Fibroblast of upper back skin (primary cell): ENCODE data around the gene VIT.
"Not testable (repeated sequence)": the region's sequence is repeated elsewhere in the genome, so short reads cannot be mapped to it uniquely, and the experiment has no call there.

Source experiments
- DNase-seq: peaks from one replicate; pipeline ENCODE4 v3.0.0-alpha.2; 2013

Gene VIT

DNA sequence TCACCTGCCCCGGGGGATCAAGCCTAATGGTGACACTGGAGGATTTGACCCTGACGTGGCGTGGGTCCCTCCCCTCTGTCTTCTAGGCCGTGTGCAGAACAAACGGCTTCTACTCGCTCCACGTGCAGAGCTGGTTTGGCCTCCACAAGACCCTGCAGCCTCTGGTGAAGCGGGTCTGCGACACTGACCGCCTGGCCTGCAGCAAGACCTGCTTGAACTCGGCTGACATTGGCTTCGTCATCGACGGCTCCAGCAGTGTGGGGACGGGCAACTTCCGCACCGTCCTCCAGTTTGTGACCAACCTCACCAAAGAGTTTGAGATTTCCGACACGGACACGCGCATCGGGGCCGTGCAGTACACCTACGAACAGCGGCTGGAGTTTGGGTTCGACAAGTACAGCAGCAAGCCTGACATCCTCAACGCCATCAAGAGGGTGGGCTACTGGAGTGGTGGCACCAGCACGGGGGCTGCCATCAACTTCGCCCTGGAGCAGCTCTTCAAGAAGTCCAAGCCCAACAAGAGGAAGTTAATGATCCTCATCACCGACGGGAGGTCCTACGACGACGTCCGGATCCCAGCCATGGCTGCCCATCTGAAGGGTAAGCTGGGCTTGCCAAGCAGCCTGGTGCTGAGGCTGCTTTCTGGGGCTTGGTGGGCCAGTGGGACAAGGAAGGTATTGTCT is 112.0 kb downstream of the VIT start:
- no peak for DNase-seq

DNA sequence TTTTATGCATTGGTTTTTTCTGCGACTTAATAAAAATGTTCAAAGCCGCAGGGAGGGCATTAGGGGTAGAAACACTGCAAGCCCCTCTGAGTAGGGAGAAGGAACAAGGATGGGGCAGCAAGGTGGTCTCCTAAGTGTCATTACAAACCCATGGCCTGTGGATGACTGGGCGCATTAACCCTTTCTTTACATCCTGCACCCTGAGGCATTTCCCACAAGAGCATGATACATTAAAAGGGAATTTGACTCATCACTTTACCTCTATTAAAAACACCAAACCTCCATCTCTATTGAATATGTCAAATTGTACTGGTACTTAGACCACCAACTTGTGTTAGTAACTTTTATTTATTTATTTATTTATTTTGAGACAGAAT is 112.5 kb downstream of the VIT start:
- no peak for DNase-seq

DNA sequence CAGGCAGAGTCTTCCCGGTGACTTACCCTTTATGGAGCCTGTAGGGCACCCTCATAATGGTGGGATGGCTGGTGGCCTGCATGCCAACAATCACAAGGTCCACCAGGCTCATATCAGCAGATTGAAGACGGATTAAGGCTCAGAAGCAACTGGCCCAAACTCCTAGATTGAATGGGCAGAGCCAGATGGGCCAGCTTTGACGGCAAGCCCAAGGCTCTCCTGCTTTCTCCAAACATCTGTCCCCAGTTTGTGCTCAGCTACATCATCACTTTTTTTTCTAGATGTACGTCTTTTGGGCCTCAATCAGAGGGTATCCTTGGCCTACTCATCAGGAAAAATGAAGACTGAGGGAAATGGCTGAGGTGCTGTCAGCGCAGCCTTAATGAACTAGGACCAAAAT is 114.6 kb downstream of the VIT start:
- DNase-seq = no peak

DNA sequence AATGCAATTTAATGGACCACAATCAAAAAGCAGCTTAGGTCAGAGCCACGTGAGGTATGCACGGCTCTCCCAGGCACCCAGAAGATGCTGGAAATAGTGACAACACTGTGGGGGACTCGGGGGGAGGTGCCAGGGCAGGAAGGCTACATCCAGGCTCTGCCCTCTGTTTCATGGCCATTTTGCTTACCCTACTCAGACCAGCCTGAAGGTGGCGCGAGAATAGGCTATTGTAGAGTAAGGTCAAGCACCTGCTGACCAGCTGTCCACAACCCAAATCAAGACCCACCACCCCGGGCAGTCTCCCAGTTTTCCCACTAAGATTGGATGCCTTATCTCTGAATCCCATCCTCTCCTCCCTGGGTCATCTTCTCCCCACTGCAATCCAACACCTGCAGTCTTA is 115.7 kb downstream of the VIT start:
- DNase-seq = no peak

DNA sequence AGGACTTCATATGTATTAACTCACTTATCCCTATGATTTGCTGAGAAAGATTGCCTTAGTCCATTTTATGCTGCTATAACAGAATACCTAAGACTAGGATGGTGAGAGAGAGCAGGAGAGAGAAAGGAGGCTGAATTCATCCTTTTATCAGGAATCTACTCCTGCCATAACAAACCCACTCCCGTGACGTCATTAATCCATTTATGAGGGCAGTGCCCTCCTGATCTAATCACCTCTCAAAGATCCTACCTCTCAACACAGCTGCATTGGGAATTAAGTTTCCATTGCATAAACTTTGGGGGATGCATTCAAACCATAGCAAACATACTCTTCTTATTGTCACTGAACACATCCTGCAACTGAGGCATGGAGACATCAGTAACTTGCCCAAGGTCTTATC is 122.0 kb downstream of the VIT start:
- DNase-seq = no peak

DNA sequence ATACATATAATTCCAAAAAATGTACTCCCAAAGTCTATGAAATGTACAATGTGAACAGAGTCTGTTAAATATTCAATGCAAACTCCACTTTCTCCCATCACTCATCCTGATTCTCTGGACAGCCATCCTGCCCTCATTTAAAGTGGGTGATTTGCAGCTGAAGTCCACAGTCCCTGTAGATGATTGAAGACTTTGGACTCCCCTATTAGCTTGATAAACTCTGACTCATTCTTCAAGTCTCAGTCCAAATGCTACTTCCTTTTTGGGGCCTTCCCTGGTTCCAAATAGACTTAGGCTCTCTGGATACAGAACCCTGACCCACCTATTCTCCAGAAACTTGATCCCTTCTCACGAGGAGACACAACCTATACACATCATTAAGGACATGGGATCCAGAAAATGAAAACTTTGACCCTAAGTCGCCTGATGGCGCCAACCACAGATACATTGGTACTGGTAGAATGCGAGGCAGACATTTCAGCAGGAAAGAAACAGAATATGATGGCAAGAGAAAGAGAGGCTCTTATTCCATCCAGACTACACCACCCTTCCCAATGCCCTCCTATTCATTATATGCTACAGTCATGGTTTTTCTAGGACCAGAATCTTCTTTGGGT is 122.7 kb downstream of the VIT start:
- DNase-seq = no peak

DNA sequence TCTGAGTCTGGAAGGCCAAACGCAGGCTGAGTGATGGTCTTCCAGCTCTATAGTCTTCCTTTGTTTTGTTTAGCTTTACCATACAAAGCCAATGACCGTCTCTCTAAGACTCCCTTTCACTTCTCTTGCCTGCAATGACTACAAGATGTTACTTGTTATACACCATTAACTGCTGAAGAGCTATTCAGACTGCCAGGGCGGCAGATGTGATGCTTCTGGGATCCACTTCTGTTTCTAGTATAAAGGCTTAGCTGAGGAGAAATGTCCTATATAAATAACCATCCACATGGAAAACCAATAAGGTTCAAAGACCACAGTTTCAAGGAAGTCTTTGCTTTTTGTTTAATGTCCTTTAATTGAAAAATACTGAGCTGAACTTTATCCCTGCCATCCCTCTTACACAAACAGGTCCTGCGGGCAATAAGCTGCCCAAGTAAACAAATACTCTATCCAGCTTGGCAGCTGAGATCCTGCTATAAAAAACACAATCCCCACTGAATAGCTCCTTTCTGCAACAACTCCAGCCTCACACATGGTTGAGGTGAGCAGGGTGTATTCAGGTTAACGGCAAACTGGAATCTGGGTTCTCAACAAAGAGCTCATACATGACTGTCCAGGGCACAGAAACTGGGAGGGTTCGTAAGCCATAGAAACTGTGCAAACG is 124.6 kb downstream of the VIT start:
- DNase-seq = no peak

DNA sequence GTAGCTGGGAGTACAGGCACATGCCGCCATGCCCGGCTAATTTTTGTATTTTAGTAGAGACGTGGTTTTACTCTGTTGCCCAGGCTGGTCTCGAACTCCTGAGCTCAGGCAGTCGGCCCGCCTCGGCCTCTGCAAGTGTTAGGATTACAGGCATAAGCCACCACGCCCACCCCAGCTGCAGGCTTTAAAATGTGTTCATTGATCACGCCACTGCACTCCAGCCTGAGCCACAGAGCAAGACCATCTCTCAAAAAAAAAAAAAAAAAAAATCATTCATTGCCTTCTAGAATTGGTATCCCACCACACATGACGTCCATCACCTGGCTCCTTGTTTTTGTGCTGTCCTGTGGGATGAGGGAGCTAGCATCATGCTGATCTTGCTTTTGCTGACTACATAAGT is 127.4 kb downstream of the VIT start:
- no peak for DNase-seq

DNA sequence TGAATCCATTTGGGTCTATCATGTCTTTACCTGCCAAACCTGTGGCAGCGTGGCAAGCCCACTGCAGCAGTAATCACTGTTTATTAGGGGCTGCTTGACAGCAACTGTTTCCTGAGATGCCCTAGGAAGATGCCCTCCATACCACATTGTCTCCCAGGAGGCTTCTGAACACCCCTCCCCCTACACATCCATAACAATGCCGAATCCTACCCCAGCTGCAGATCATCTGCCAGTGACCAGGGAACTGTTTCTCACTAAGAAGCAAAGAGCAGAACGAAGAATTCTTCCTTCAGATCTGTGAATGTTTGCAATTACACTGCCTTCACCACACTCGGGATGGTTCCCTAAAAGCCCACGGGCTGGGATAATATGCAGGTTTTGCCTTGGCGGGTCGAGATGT is 127.8 kb downstream of the VIT start:
- DNase-seq = no peak

DNA sequence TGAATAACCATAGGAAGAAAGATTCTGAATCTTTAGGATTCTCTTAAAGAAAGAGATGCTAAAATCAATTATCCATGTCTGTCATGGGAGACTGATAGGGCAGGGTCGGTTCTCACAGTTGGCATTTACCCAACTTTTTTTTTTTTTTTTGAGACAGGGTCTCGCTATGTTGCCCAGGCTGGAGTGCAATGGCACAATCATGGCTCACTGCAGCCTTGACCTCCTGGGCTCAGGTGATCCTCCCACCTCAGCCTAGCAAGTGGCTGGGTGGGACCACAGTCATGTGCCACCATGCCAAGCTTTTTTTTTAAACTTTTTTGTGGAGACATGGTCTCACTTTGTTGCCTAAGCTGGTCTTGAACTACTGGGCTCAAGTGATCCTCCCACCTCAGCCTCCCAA is 128.2 kb downstream of the VIT start:
- not testable (repeated sequence) for DNase-seq

DNA sequence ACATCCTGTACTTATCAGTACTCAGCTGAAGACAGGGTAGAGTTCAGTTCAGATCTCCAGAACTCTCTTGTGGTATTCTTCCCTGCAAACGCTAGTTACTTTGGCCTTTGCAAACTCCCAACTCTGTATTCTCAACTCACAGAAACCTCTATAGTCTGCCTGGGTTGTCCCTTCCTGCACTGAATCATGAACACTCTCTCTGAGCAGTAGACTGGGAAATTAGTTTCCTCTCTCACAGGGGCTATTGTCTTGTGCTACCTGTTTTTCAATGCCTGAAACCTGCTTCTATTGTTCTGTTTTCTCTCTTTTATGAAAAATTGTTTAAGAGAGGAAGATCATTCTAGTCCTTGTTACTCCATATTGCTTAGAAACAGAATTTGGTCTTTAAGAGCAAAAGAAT is 134.7 kb downstream of the VIT start:
- DNase-seq = no peak

DNA sequence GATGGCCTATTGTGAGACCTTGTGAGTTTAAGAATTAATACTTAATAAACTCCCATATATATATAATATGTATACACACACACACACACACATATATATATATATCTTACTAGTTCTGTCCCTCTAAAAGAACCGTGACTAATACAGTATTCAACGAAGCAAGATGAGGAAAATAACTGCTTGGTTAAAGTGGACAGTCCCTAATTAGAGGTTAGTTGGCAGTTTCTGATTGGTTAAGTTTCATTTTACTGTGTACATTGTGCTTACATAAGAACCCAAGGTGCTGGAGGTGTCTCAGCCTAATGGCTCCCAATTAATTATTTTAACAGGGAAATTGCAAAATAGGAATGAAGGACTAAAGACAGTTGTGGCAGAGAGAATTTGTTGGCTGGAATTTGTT is 137.7 kb downstream of the VIT start:
- DNase-seq = no peak

DNA sequence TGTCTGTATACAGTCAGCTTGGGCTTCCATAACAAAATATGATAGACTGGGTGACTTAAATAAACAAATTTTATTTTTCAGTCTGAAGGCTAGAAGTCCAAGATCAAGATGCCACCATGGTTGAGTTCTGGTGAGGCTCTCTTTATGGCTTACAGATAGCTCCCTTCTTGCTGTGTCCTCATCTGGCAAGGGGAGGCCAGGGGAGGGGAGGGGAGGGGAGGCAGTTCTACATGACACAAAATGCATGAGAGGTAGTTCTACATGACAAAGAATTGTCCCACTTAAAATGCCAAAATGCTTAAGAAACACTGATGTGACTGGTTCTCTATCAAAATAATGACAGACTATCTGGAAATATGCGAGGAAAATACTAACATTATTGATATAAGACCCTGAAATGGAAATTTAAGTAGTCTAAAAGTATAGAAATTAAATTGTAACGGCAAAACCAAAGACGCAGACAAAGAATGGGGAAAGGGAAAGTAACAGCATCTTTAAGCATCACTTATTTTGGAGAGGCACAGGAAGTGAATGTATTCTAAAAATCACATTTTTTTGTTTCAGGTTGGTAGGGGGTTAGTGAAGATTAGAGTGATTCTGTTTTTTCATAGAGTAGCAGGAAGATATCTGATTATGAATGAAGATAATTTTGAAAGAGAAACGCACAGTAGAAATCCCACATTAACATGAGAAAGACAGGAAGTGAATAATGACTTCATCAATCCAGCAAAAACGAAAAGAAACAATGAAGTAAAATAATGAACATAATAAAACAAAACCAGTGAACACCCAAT is 138.4 kb downstream of the VIT start:
- no peak for DNase-seq

DNA sequence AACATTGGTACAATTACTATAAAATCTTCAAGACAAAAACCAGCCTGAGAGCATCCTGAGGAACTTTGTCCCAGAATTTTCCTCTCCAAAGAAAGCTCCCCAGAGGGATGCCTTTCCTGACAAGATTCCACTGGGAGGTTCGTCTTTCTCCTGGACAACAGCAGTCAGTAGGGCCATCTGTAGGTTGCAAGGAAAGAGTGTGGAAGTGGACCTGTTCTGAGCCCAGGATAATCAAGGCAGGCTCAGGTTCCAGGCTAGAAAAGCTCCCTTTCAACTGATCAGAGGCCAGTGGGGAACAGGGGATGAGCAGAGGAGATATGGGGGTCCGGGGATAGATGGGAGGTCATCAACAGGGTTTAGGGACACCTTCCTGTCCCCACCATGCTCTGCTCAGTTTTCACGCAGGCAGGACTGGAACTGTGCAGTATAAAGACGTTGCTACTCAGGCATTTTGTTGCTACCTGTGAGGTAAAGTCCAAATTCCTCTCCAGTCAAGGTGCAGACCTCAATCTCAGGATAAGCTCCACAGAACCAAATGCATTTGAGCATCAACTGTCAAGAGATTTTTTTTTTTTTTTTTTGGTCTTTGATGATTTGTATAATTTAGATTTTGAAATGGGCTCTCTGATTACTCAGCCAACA is 143.6 kb downstream of the VIT start:
- DNase-seq = no peak

DNA sequence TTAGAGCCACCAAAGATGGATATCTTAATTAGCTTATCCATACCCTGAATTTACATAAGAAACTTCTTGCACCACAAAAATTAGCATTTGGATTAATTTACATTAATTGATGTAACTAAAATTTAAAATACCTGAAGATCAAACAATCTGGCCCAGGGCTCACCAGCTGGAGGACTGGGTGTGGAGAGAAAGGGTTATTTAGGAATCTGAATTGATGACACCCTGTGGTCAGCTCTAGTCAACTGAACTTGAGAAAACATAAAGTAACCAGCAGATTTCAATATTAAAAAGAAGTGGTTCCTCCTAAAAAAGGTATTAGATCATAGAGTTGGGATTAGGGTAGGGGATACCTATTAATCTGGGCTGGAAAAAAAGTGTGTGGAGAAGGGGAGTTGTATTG is 147.3 kb downstream of the VIT start:
- no peak for DNase-seq

DNA sequence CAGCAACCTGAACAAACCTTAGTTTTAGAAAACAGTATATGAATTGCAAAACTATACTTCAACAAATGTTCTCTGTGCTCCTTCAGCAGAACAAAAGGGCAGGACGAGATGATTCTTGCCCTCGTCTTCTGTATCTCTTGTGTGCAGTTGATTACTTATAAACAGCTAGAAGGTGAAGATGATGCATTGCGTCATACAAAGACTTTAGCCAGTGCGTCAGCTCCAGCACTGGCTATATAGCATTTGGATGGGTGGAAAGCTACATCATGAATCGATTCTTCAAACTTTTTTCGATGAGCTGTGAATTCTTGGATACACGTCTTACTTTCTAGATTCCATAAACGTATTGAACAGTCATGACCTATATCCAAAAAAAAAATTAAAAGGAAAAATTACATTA is 152.8 kb downstream of the VIT start:
- DNase-seq = no peak

DNA sequence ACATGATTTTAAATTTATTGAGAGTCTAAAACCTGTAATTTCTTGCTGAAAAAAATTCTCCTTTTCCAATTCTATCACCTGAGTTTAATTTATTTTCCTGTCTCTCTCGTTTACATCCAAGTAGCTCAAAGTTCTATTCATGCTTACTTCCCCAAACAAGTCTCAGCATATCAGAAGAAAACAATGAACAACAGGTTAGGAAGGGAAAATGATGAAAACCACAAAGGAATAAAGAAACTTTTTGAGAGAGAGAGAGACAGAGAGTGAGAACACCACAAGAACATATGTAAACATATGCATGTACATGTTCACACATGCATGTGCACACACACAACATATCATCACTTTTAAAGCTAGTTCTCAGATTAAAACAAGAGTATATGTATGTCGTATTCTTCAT is 157.7 kb downstream of the VIT start:
- no peak for DNase-seq

DNA sequence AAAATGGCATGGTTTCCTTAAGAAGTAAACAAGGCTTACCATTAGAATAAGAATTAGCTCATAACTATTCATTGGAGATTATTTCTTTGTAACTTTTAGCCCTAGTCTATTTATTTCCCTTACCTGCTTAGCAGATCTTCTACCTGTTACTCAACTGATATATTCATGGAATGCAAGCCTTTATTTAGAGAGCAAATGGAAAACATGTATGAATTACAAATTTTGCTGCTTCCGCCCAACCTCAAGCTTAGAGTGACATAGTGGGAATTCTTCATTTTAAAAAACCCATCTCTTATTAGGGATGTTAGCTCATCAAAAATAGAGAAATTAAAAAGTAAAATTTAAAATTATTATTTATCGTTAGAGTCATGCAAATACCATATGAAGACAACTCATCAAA is 158.9 kb downstream of the VIT start:
- DNase-seq = no peak

DNA sequence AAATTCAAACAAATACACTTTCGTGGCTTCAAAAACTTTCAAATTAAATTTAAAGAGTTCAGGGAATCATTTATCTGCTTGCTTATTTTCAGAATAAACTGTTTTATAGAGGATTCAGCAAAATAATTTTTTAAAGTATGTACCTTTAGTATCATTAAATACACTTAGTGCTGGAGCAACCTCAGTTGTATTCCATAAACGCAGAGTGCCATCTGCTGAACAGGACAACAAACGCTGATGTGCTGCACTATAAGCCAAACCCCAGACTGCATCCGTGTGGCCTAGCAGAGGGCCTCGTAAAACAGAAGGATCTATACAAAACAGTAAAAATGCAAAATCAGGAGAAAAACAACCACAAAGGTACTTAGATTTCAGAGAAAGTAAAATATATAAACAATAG is 161.2 kb downstream of the VIT start:
- no peak for DNase-seq

DNA sequence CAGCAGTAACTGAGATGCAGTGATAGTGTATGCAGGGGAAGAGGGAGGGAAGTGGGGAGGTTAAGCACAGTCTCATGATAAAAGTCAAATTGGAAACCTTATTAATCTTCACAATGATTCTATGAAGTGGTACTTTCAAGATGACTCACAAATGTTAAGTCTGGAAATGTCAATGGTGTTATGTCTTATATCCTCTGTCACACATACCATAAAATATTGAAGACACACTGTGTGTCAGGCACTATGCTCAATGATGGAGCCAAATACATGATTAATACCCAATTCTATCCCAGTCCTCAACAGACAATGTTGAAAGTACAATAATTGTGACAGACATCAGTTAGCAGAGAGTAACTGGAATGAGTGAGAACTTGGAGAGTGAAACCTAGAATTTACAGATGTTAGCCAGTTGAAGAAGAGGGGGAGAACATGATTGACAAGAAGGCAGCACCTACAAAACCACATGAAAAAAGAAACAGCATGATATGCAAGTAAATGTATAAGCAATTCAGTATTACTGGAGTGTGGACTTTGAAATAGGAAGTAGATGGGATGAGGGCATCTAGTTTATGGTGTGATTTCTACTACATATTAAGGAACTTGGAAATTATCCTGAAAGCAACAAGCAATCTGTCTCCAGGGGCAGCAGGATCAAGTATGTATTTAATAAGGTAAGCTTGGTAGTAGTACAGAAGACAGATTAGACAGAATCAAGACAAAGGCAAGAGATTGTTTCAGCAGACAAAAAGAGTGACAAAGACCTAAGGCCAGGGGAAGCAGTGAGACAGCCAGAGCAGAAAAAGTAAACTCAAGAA is 162.3 kb downstream of the VIT start:
- no peak for DNase-seq

DNA sequence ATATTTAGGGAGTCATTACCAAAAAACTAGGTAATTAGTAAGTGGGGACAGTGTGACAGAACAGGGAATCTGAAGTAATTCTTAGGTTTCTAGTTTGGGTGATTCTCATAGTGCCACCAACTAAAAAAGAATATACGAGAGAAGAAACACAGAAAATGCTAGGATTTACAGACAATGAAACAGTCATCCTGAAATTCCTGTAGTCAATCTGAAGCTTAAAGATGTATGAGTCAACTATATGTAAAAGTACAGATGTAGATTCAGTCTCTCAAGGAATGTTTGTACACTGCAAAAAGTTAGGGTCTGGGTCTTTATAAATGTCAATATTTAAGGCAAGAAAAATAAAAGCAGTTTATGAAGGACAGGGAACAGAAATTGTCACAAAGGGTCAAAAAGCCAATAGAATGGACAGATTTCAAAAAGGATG is 162.9 kb downstream of the VIT start:
- peak; percentile 4 for DNase-seq

DNA sequence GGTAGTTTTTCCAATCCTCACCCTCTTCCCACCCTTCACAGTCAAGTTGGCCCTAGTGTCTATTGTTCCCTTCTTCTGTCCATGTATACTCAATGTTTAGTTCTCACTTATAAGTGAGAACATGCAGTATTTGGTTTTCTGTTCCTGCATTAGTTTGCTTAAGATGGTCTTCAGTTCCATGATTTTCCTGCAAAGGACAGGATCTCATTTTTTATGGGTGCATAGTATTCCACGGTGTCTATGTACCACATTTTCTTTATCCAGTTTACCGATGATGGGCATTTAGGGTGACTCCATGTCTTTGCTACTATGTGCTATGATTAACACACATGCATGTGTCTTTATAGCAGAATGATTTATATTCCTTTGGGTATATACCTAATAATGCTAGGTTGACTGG is 165.4 kb downstream of the VIT start:
- no peak for DNase-seq
